Measurements from ENCODE around the gene POU4F1. TPM values are rescaled to one million over a fixed set of nuclear protein-coding genes. Genes with fewer than 3 reads are reported as not detected.

Gene POU4F1
- total RNA-seq, 1 experiment from 2014 or later, result 0.26 TPM

- H3K36me3 Mint-ChIP-seq (ENCODE audit: insufficient read depth in 1 of 3, low read depth in 3 of 3), result peaks cover 0 to 2% (median 0%) of the 10 kb centered on the region in 3 experiments; a peak in 3 of 7 replicates
- H3K9ac ChIP-seq (ENCODE audit: extremely low read depth, insufficient read length, low read length), result no peak overlapping the region
- H2BK120ac ChIP-seq (ENCODE audit: low read depth, low read length, poor library complexity, severe bottlenecking), result no peak overlapping the region
- peaks cover 79% of the 10 kb centered on the region for H3K27me3 ChIP-seq (ENCODE audit: insufficient read depth, low read length)
- no peak overlapping the region for H2BK15ac ChIP-seq (ENCODE audit: low read depth, low read length)
- DNase-seq, result no peak
- H4K5ac ChIP-seq (ENCODE audit: insufficient read length, low read depth, low read length), result no peak overlapping the region
- H3K27me3 Mint-ChIP-seq (ENCODE audit: low read depth), result peaks cover 100% of the 10 kb centered on the region
- H3K27ac ChIP-seq (ENCODE audit: insufficient read length, low read depth, low read length), result no peak overlapping the region
- H3K27ac Mint-ChIP-seq, result no peak overlapping the region
- H3K4me1 ChIP-seq (ENCODE audit: insufficient read depth, low read length), result no peaks in the 10 kb centered on the region
- no peak overlapping the region for H4K8ac ChIP-seq (replicated peaks; ENCODE audit: insufficient read length, low read depth, low read length)
- no peak overlapping the region for H3K56ac ChIP-seq (ENCODE audit: insufficient read length, low read depth, low read length)
- peaks cover 16% of the 10 kb centered on the region for H3K23me2 ChIP-seq (ENCODE audit: insufficient read length, low read depth, low read length, poor library complexity, severe bottlenecking)
- H3K14ac ChIP-seq (ENCODE audit: insufficient read depth, low read length), result no peak overlapping the region
- H2AK5ac ChIP-seq (ENCODE audit: insufficient read length, low read length), result no peak overlapping the region
- no peak overlapping the region for H2AFZ ChIP-seq (ENCODE audit: low read length)
- H2BK5ac ChIP-seq (ENCODE audit: insufficient read length, low read length), result no peak overlapping the region
- no peak overlapping the region for H3K23ac ChIP-seq (ENCODE audit: insufficient read length, low read depth, low read length)
- WGBS (ENCODE audit: extremely low coverage, insufficient read length, low lambda C conversion rate), result no CpG with 5 or more reads among the region's 22 CpGs
- H3K4me2 ChIP-seq (ENCODE audit: insufficient read depth, insufficient read length, low read length), result peak overlapping the region; percentile 62
- H3K79me1 ChIP-seq (ENCODE audit: insufficient read depth, low read depth, low read length, poor library complexity, severe bottlenecking), result no peaks in the 10 kb centered on the region
- no peaks in the 10 kb centered on the region for H4K20me1 ChIP-seq (ENCODE audit: control insufficient read depth, insufficient read depth, insufficient read length)
- no peak overlapping the region for H3T11ph ChIP-seq (ENCODE audit: low read length)
- H2BK20ac ChIP-seq (ENCODE audit: low read depth, low read length, poor library complexity, severe bottlenecking), result no peak overlapping the region
- no peaks in the 10 kb centered on the region for H3K79me2 ChIP-seq (ENCODE audit: insufficient read depth, low read length)
- H4K91ac ChIP-seq (ENCODE audit: insufficient read length, low read depth, low read length), result no peak overlapping the region
- H3K4me3 Mint-ChIP-seq, result peak overlapping the region; percentile 51 to 78
- H3K18ac ChIP-seq (ENCODE audit: insufficient read length, low read depth, low read length), result no peak overlapping the region
- 0 out of 3 replicates have a peak, but pooled peaks have one; percentile 16 for TF ChIP-seq CTCF (conservative IDR thresholded peaks at IDR 0.05)
- no peak overlapping the region for H2BK12ac ChIP-seq (ENCODE audit: insufficient read length, low read depth, low read length)
- peaks cover 21 to 52% of the 10 kb centered on the region in 2 experiments for H3K4me1 Mint-ChIP-seq
- H3K4ac ChIP-seq (ENCODE audit: low read depth, low read length), result no peak overlapping the region
- H3K9me3 ChIP-seq (ENCODE audit: control insufficient read depth, low read depth, low read length), result no peaks in the 10 kb centered on the region
- H3K9me3 Mint-ChIP-seq, result peaks cover 2 to 22% of the 10 kb centered on the region in 2 experiments; a peak in 3 of 5 replicates
Observed at GRCh38 chr13:78596399-78596735, 7.0 kb downstream of the POU4F1 start.

All from H9 (cell line).